HepG2 (cell line): ENCODE measurements around the gene AP2A2. TPM values are rescaled to one million over a fixed set of nuclear protein-coding genes. Genes with fewer than 3 reads are reported as not detected.

Experiments used
- BCL6 ChIP-seq: IDR thresholded peaks from 2 replicates; pipeline ENCODE4 v1.6.1; 2016; ENCODE audit warnings: missing genetic modification reagents, missing compliant biosample characterization
- HOXA3 ChIP-seq: sonication (generic); formaldehyde crosslinking; IDR thresholded peaks from 2 replicates; pipeline ENCODE4 v1.5.0; 2020; ENCODE audit warnings: missing genetic modification reagents
- KDM5B ChIP-seq: sonication (generic); formaldehyde crosslinking; IDR thresholded peaks from 2 replicates; pipeline ENCODE4 v1.4.0; 2020; ENCODE audit warnings: missing genetic modification reagents, mild to moderate bottlenecking, borderline replicate concordance
- KLF15 ChIP-seq: sonication (generic); formaldehyde crosslinking; IDR thresholded peaks from 2 replicates; pipeline ENCODE4 v1.8.1; 2023; ENCODE audit warnings: borderline replicate concordance, mild to moderate bottlenecking, inconsistent platforms, missing genetic modification reagents, mixed read lengths
- NCOA5 ChIP-seq: sonication (generic); formaldehyde crosslinking; IDR thresholded peaks from 2 replicates; pipeline ENCODE4 v1.4.0; 2020; ENCODE audit warnings: missing genetic modification reagents
- POLR2A ChIP-seq, 2 experiments: IDR thresholded peaks; 2 replicates each; pipeline ENCODE4 v1.6.1; 2011; ENCODE audit warnings: low read depth in 2 of 2, low read length in 2 of 2, mild to moderate bottlenecking in 1 of 2, moderate library complexity in 1 of 2; ENCODE audit not compliant: insufficient read depth in 1 of 2
- SETDB1 ChIP-seq: sonication (generic); formaldehyde crosslinking; IDR thresholded peaks from 2 replicates; pipeline ENCODE4 v1.5.1; 2020; ENCODE audit warnings: missing genetic modification reagents, mild to moderate bottlenecking, borderline replicate concordance
- SNRNP70 ChIP-seq: fragments of 200-400 bp; formaldehyde crosslinking; IDR thresholded peaks from 2 replicates; pipeline ENCODE4 v1.6.1; 2017; ENCODE audit warnings: mild to moderate bottlenecking, low read depth, low read length, moderate library complexity
- ZNF839 ChIP-seq: sonication (generic); formaldehyde crosslinking; IDR thresholded peaks from 2 replicates; pipeline ENCODE4 v1.4.0; 2020; ENCODE audit warnings: missing genetic modification reagents, mild to moderate bottlenecking, borderline replicate concordance
- polyA plus RNA-seq, 8 experiments: library from polyadenylated mRNA; depleted of rRNA in 3 of 8; stranded (reverse) in 7 of 8; unstranded in 1 of 8; fragments of >200 nt; fragmentation: Illumina TruSeq in 4 of 8; extraction: Trizol in 4 of 8; gene quantifications; 2 replicates each; pipeline versions ENCODE4 v1.2.1 to v1.2.3, GENCODE V29; 2011 to 2016; ENCODE audit warnings: low read depth in 4 of 8, missing spikeins in 1 of 8, mixed read lengths in 1 of 8; ENCODE audit not compliant: insufficient read depth in 1 of 8
- total RNA-seq, 5 experiments: library from RNA; depleted of rRNA; stranded (reverse); fragments of >200 nt; fragmentation: Illumina TruSeq; extraction: Trizol; gene quantifications; 2 replicates each; pipeline ENCODE4 v1.2.3, GENCODE V29; 2016; ENCODE audit warnings: low read depth in 1 of 5
- TF ChIP-seq, protein P1 (sequence below): IDR thresholded peaks from 2 replicates; pipeline ENCODE4 v1.4.0; 2020; ENCODE audit warnings: mild to moderate bottlenecking, missing genetic modification reagents
- TF ChIP-seq, protein P2 (sequence below): sonication (generic); formaldehyde crosslinking; IDR thresholded peaks from 2 replicates; pipeline ENCODE4 v1.4.0; 2020; ENCODE audit warnings: missing genetic modification reagents
- TF ChIP-seq, protein P3 (sequence below): sonication (generic); formaldehyde crosslinking; IDR thresholded peaks from 2 replicates; pipeline ENCODE4 v1.8.1; 2023; ENCODE audit warnings: mild to moderate bottlenecking, inconsistent platforms, moderate library complexity, missing genetic modification reagents, borderline replicate concordance
- TF ChIP-seq, protein P4 (sequence below): sonication (generic); formaldehyde crosslinking; conservative IDR thresholded peaks from 2 replicates; pipeline ENCODE4 v1.8.0; 2022; ENCODE audit warnings: mild to moderate bottlenecking, moderate library complexity, missing genetic modification reagents
- TF ChIP-seq, protein P5 (sequence below): sonication (generic); formaldehyde crosslinking; IDR thresholded peaks from 2 replicates; pipeline ENCODE4 v1.8.1; 2023; ENCODE audit warnings: missing genetic modification reagents, mild to moderate bottlenecking, borderline replicate concordance

Gene AP2A2
- total and polyA plus RNA-seq, 2 of the 13 experiments (the other 11 are each of a cell fraction or from before 2014, with no cell fraction given) = 25.7 to 75.7 TPM

DNA sequence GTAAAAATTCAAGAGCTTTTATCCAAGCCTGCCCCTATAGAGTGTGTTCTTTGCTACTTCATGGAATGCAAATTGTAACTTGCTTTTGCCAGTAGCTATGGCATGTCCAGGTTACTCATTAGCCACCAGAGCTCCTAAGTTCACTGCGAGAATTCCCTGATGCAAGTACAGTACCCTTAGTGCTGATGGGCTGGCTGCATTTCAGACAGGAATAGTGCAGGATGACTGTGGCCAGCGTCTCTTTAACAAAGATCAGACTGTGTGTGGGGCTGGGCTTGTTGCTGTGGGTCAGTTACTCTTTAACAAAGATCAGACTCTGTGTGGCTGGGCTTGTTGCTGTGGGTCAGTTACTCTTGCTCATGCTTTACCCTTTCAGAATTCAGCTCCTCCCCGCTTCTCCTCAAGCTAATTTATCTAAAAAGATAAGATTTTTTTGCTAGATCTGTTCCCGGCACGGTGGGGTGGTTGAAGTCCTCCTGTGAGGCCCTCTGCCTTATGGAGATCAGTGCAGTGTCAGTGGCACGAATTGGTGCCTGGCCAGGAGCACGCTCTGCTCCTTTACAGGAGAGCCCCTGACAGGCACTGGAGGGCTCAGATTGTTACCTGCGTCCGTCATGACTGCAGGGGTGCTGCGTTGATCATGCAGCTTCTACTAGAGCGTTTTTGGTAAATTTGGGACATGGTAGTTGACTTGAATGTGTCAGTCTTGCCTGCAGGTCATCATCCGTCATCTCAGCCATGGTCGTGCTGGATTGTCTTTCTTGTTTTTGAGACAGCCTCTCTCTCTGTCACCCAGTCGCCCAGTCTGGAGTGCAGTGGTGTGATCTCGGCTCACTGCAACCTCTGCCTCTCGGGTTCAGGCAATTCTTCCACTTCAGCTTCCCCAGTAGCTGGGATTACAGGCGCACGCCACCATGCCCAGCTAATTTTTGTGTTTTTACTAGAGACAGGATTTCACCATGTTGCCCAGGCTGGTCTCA is 27.0 kb downstream of the AP2A2 start (continued):
- TF ChIP-seq ZNF839 (CRISPR knock-in tag) (no peak), POLR2A (IDR thresholded peaks at IDR 0.05; ENCODE audit: insufficient read depth in 1 of 2, low read depth in 2 of 2, low read length in 2 of 2) (peak; percentile 65 to 67; a peak in 3 of 4 replicates), SNRNP70 (no peak), BCL6 (CRISPR knock-in tag) (peak; percentile 69), HOXA3 (peak; percentile 25; the same call in 1 of the 2 replicates), KLF15 (no peak), NCOA5 (CRISPR knock-in tag) (no peak), KDM5B (CRISPR knock-in tag) (no peak), SETDB1 (no peak)
- TF ChIP-seq, protein P1, sequence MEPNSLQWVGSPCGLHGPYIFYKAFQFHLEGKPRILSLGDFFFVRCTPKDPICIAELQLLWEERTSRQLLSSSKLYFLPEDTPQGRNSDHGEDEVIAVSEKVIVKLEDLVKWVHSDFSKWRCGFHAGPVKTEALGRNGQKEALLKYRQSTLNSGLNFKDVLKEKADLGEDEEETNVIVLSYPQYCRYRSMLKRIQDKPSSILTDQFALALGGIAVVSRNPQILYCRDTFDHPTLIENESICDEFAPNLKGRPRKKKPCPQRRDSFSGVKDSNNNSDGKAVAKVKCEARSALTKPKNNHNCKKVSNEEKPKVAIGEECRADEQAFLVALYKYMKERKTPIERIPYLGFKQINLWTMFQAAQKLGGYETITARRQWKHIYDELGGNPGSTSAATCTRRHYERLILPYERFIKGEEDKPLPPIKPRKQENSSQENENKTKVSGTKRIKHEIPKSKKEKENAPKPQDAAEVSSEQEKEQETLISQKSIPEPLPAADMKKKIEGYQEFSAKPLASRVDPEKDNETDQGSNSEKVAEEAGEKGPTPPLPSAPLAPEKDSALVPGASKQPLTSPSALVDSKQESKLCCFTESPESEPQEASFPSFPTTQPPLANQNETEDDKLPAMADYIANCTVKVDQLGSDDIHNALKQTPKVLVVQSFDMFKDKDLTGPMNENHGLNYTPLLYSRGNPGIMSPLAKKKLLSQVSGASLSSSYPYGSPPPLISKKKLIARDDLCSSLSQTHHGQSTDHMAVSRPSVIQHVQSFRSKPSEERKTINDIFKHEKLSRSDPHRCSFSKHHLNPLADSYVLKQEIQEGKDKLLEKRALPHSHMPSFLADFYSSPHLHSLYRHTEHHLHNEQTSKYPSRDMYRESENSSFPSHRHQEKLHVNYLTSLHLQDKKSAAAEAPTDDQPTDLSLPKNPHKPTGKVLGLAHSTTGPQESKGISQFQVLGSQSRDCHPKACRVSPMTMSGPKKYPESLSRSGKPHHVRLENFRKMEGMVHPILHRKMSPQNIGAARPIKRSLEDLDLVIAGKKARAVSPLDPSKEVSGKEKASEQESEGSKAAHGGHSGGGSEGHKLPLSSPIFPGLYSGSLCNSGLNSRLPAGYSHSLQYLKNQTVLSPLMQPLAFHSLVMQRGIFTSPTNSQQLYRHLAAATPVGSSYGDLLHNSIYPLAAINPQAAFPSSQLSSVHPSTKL = peak; percentile 71
- TF ChIP-seq, protein P2, sequence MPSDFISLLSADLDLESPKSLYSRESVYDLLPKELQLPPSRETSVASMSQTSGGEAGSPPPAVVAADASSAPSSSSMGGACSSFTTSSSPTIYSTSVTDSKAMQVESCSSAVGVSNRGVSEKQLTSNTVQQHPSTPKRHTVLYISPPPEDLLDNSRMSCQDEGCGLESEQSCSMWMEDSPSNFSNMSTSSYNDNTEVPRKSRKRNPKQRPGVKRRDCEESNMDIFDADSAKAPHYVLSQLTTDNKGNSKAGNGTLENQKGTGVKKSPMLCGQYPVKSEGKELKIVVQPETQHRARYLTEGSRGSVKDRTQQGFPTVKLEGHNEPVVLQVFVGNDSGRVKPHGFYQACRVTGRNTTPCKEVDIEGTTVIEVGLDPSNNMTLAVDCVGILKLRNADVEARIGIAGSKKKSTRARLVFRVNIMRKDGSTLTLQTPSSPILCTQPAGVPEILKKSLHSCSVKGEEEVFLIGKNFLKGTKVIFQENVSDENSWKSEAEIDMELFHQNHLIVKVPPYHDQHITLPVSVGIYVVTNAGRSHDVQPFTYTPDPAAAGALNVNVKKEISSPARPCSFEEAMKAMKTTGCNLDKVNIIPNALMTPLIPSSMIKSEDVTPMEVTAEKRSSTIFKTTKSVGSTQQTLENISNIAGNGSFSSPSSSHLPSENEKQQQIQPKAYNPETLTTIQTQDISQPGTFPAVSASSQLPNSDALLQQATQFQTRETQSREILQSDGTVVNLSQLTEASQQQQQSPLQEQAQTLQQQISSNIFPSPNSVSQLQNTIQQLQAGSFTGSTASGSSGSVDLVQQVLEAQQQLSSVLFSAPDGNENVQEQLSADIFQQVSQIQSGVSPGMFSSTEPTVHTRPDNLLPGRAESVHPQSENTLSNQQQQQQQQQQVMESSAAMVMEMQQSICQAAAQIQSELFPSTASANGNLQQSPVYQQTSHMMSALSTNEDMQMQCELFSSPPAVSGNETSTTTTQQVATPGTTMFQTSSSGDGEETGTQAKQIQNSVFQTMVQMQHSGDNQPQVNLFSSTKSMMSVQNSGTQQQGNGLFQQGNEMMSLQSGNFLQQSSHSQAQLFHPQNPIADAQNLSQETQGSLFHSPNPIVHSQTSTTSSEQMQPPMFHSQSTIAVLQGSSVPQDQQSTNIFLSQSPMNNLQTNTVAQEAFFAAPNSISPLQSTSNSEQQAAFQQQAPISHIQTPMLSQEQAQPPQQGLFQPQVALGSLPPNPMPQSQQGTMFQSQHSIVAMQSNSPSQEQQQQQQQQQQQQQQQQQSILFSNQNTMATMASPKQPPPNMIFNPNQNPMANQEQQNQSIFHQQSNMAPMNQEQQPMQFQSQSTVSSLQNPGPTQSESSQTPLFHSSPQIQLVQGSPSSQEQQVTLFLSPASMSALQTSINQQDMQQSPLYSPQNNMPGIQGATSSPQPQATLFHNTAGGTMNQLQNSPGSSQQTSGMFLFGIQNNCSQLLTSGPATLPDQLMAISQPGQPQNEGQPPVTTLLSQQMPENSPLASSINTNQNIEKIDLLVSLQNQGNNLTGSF (CRISPR knock-in tag) = no peak
- TF ChIP-seq, protein P3, sequence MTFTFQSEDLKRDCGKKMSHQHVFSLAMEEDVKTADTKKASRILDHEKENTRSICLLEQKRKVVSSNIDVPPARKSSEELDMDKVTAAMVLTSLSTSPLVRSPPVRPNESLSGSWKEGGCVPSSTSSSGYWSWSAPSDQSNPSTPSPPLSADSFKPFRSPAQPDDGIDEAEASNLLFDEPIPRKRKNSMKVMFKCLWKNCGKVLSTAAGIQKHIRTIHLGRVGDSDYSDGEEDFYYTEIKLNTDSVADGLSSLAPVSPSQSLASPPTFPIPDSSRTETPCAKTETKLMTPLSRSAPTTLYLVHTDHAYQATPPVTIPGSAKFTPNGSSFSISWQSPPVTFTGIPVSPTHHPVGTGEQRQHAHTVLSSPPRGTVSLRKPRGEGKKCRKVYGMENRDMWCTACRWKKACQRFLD (CRISPR knock-in tag) = no peak
- TF ChIP-seq, protein P4, sequence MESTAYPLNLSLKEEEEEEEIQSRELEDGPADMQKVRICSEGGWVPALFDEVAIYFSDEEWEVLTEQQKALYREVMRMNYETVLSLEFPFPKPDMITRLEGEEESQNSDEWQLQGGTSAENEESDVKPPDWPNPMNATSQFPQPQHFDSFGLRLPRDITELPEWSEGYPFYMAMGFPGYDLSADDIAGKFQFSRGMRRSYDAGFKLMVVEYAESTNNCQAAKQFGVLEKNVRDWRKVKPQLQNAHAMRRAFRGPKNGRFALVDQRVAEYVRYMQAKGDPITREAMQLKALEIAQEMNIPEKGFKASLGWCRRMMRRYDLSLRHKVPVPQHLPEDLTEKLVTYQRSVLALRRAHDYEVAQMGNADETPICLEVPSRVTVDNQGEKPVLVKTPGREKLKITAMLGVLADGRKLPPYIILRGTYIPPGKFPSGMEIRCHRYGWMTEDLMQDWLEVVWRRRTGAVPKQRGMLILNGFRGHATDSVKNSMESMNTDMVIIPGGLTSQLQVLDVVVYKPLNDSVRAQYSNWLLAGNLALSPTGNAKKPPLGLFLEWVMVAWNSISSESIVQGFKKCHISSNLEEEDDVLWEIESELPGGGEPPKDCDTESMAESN = no peak
- TF ChIP-seq, protein P5, sequence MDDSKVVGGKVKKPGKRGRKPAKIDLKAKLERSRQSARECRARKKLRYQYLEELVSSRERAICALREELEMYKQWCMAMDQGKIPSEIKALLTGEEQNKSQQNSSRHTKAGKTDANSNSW = no peak
